LNCAP (cell line): ENCODE measurements around the gene ATXN7L1.

Experiments used
- CTCF ChIP-seq: fragments of 450-650 bp; IDR thresholded peaks from 2 replicates; pipeline ENCODE4 v1.5.1; 2017; ENCODE audit warnings: mild to moderate bottlenecking

Gene ATXN7L1

GRCh38 chr7:105587909-105588635, 288.3 kb downstream of the ATXN7L1 start:
- no peak for TF ChIP-seq CTCF

GRCh38 chr7:105585850-105586500, 290.4 kb downstream of the ATXN7L1 start:
- TF ChIP-seq CTCF: no peak

DNA sequence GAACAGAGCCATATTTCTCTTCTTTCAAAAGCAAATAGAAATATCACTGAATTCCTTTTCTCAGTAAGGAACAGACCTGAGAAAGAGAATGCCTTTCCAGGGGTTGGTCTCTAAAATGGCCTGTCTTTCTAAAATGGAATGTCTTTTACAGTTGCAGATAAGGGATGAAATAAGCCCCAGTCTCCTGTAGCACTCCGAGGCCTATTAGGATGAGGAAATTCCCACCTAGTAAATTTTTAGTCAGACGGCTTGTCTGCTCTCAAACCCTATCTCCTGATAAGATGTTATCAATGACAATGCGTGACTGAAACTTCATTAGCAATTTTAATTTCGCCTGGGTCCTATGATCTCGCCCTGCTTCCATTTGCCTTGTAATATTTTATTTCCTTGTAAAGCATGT, 292.2 kb downstream of the ATXN7L1 start:
- no peak for TF ChIP-seq CTCF

- TF ChIP-seq CTCF: no peak
Observed at GRCh38 chr7:105583061-105583460, 293.3 kb downstream of the ATXN7L1 start.

GRCh38 chr7:105581066-105581811, 295.2 kb downstream of the ATXN7L1 start, which contains the start of gene EFCAB10:
Gene EFCAB10 (minus strand): TSS chr7:105581493. CDS start chr7:105581463, 30 bp downstream.
- TF ChIP-seq CTCF: no peak

DNA sequence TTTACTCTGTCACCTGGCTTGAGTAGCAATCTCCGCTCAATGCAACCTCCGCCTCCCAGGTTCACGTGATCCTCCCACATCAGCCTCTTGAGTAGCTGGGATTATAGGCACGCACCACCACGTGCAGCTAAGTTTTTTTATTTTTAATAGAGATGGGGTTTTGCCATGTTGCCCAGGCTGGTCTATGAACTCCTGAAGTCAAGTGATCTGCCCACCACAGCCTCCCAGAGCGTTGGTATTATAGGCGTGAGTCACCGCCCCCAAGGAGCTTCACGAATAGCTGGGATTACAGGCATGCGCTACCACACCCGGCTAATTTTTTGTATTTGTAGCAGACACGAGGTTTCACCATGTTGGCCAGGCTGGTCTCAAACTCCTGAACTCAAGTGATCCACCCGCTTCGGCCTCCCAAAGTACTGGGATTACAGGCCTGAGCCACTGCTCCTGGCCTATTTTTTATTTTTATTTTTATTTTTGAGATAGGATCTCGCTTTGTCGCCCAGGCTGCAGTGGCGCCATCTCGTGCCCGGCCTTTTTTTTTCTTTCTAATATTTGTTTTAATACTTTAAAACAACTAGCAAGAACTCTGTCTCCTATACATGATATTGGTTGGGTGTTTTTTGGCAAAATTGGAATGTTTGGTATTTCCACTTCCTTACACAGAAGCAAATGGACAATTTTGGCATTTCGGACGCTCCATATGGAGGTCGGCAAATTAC, 296.2 kb downstream of the ATXN7L1 start:
- peak; percentile 37 for TF ChIP-seq CTCF

GRCh38 chr7:105578496-105578895, 297.9 kb downstream of the ATXN7L1 start:
- no peak for TF ChIP-seq CTCF
